Natural killer cell treated with Interleukin-12 subunit alpha and Interleukin-12 subunit beta and Interleukin-15 and Interleukin-18, amount 100 ng/mL, for 72 hours (primary cell): ENCODE measurements around the gene SUMF1. TPM values are rescaled to one million over a fixed set of nuclear protein-coding genes. Genes with fewer than 3 reads are reported as not detected.
A peak's percentile ranks its signal among the peaks of the same experiment; 100 is the strongest.

Source experiments
- ATAC-seq, 2 donors: fragments of 150-1000 bp; cut with Tn5 transposase in 1 of 2; sonication (Bioruptor Pico), chemical (Tn5 transposase) in 1 of 2; 2 replicates each; pipeline ENCODE4 v1.10.0; 2021
- DNase-seq: peaks from one replicate; pipeline ENCODE4 v3.0.0; 2022; ENCODE audit warnings: low spot score
- H3K27ac Mint-ChIP-seq, 2 donors: 1 replicate in 1 of 2; 2 replicates in 1 of 2; pipeline ENCODE4 v1.8.0; 2022; ENCODE audit warnings: mixed read lengths in 2 of 2, mild to moderate bottlenecking in 1 of 2, moderate library complexity in 1 of 2
- H3K27me3 Mint-ChIP-seq, 2 donors: 1 replicate in 1 of 2; 2 replicates in 1 of 2; pipeline ENCODE4 v1.8.0; 2022; ENCODE audit warnings: mixed read lengths in 2 of 2
- H3K36me3 Mint-ChIP-seq: one replicate; pipeline ENCODE4 v1.8.0; 2022; ENCODE audit warnings: mixed read lengths
- H3K4me1 Mint-ChIP-seq, 2 donors: 1 replicate in 1 of 2; 2 replicates in 1 of 2; pipeline ENCODE4 v1.8.0; 2022; ENCODE audit warnings: low read depth in 2 of 2, mixed read lengths in 2 of 2, mild to moderate bottlenecking in 1 of 2
- H3K4me3 Mint-ChIP-seq: one replicate; pipeline ENCODE4 v1.8.0; 2022; ENCODE audit warnings: mixed read lengths
- H3K9me3 Mint-ChIP-seq: 2 replicates; pipeline ENCODE4 v1.8.0; 2022; ENCODE audit warnings: mixed read lengths
- total RNA-seq, 2 donors: library from RNA; stranded (reverse); gene quantifications; one replicate each; pipeline ENCODE4 v1.2.3, GENCODE V29; 2022

SUMF1 gene
- total RNA-seq: 10 to 100 TPM; 13.6 to 13.7 TPM

- DNase-seq: peak; percentile 82
- H3K4me1 Mint-ChIP-seq: peaks cover 13 to 22% of the 10 kb centered on the region in 2 donors
- peak within 1 kb of the TSS; percentile 92 for H3K4me3 Mint-ChIP-seq
Observed at GRCh38 chr3:4466741-4467521, at the start of gene SUMF1. TSS of gene SUMF1 (minus strand) at chr3:4467269. CDS start at chr3:4467245, 24 bp downstream.

GRCh38 chr3:4515916-4516579 is 49.0 kb upstream of the SUMF1 start:
- no peak overlapping the region for H3K27ac Mint-ChIP-seq
- ATAC-seq: no peak
- DNase-seq: no peak
- H3K27me3 Mint-ChIP-seq: no peaks in the 10 kb centered on the region
- no peaks in the 10 kb centered on the region for H3K36me3 Mint-ChIP-seq
- peaks cover 30 to 35% of the 10 kb centered on the region in 2 donors for H3K4me1 Mint-ChIP-seq
- H3K9me3 Mint-ChIP-seq: no peaks in the 10 kb centered on the region
- no peak overlapping the region for H3K4me3 Mint-ChIP-seq

More at GRCh38 chr3:4466741-4467521, at the start of gene SUMF1:
- Mint-ChIP-seq H3K27me3 (peaks cover 0 to under 1% of the 10 kb centered on the region in 2 donors), H3K36me3 (no peaks in the 10 kb centered on the region), H3K9me3 (no peaks in the 10 kb centered on the region), H3K27ac (peak within 1 kb of the TSS; percentile 74 to 79)
- ATAC-seq: peak; percentile 97 to 98

- H3K36me3 Mint-ChIP-seq: no peaks in the 10 kb centered on the region
- no peaks in the 10 kb centered on the region for H3K27me3 Mint-ChIP-seq
- peak overlapping the region in 1 of 2 donors; percentile 47 for H3K27ac Mint-ChIP-seq
Observed at GRCh38 chr3:4514916-4515315, 47.8 kb upstream of the SUMF1 start.

GRCh38 chr3:4514321-4514720 is 47.3 kb upstream of the SUMF1 start:
- peaks cover 20 to 26% of the 10 kb centered on the region in 2 donors for H3K4me1 Mint-ChIP-seq
- H3K9me3 Mint-ChIP-seq: no peaks in the 10 kb centered on the region
- ATAC-seq: no peak
- no peak overlapping the region for H3K4me3 Mint-ChIP-seq
- DNase-seq: no peak
- H3K36me3 Mint-ChIP-seq: no peaks in the 10 kb centered on the region
- H3K27me3 Mint-ChIP-seq: no peaks in the 10 kb centered on the region
- no peak overlapping the region for H3K27ac Mint-ChIP-seq

More at GRCh38 chr3:4514916-4515315, 47.8 kb upstream of the SUMF1 start:
- DNase-seq: no peak
- H3K9me3 Mint-ChIP-seq: no peaks in the 10 kb centered on the region
- ATAC-seq: no peak
- H3K4me3 Mint-ChIP-seq: no peak overlapping the region
- H3K4me1 Mint-ChIP-seq: peaks cover 26 to 29% of the 10 kb centered on the region in 2 donors

GRCh38 chr3:4512895-4513616 is 46.0 kb upstream of the SUMF1 start:
- Mint-ChIP-seq H3K4me1 (peaks cover 11 to 21% of the 10 kb centered on the region in 2 donors), H3K27me3 (no peaks in the 10 kb centered on the region)

GRCh38 chr3:4511491-4512262 is 44.6 kb upstream of the SUMF1 start:
- ATAC-seq (no peak), DNase-seq (no peak)
- Mint-ChIP-seq H3K27me3 (no peaks in the 10 kb centered on the region), H3K4me3 (no peak overlapping the region), H3K4me1 (peaks cover 17 to 26% of the 10 kb centered on the region in 2 donors), H3K9me3 (no peaks in the 10 kb centered on the region), H3K36me3 (no peaks in the 10 kb centered on the region), H3K27ac (peak overlapping the region in 1 of 2 donors; percentile 24)

More at GRCh38 chr3:4512895-4513616, 46.0 kb upstream of the SUMF1 start:
- no peak for DNase-seq
- H3K9me3 Mint-ChIP-seq: no peaks in the 10 kb centered on the region
- no peak for ATAC-seq
- H3K27ac Mint-ChIP-seq: no peak overlapping the region
- H3K4me3 Mint-ChIP-seq: no peak overlapping the region
- H3K36me3 Mint-ChIP-seq: no peaks in the 10 kb centered on the region

- H3K27ac Mint-ChIP-seq: peak overlapping the region in 1 of 2 donors; percentile 94
- no peaks in the 10 kb centered on the region for H3K27me3 Mint-ChIP-seq
- H3K36me3 Mint-ChIP-seq: no peaks in the 10 kb centered on the region
- no peak overlapping the region for H3K4me3 Mint-ChIP-seq
- H3K4me1 Mint-ChIP-seq: peaks cover 32 to 41% of the 10 kb centered on the region in 2 donors
- ATAC-seq: no peak
- no peak for DNase-seq
- H3K9me3 Mint-ChIP-seq: peaks cover 4% of the 10 kb centered on the region
Observed at GRCh38 chr3:4509983-4510755, 43.1 kb upstream of the SUMF1 start.

- Mint-ChIP-seq H3K4me1 (peaks cover 43 to 51% of the 10 kb centered on the region in 2 donors), H3K9me3 (peaks cover 4% of the 10 kb centered on the region), H3K4me3 (no peak overlapping the region), H3K27me3 (no peaks in the 10 kb centered on the region), H3K27ac (peak overlapping the region in 1 of 2 donors; percentile 94), H3K36me3 (no peaks in the 10 kb centered on the region)
- DNase-seq: no peak
- ATAC-seq: no peak
Observed at GRCh38 chr3:4509043-4509442, 42.0 kb upstream of the SUMF1 start.

GRCh38 chr3:4508048-4508981 is 41.2 kb upstream of the SUMF1 start:
- DNase-seq (no peak), ATAC-seq (peak in 1 of 2 donors; percentile 20)
- Mint-ChIP-seq H3K4me3 (peak overlapping the region; percentile 92), H3K4me1 (peaks cover 49 to 59% of the 10 kb centered on the region in 2 donors), H3K9me3 (peaks cover 4% of the 10 kb centered on the region), H3K27ac (peak overlapping the region; percentile 94 to 97), H3K27me3 (no peaks in the 10 kb centered on the region), H3K36me3 (no peaks in the 10 kb centered on the region)

GRCh38 chr3:4507024-4507596 is 40.0 kb upstream of the SUMF1 start:
- no peak for DNase-seq
- Mint-ChIP-seq H3K27me3 (no peaks in the 10 kb centered on the region), H3K9me3 (peaks cover 4% of the 10 kb centered on the region), H3K27ac (peak overlapping the region; percentile 94 to 97), H3K4me1 (peaks cover 49 to 62% of the 10 kb centered on the region in 2 donors), H3K36me3 (no peaks in the 10 kb centered on the region), H3K4me3 (peak overlapping the region; percentile 92)
- peak; percentile 57 to 81 for ATAC-seq

- no peaks in the 10 kb centered on the region for H3K27me3 Mint-ChIP-seq
- H3K27ac Mint-ChIP-seq: peak overlapping the region; percentile 94 to 97
- H3K4me3 Mint-ChIP-seq: peak overlapping the region; percentile 92
- H3K9me3 Mint-ChIP-seq: peaks cover 4% of the 10 kb centered on the region
- no peaks in the 10 kb centered on the region for H3K36me3 Mint-ChIP-seq
- ATAC-seq: no peak
- peaks cover 49 to 61% of the 10 kb centered on the region in 2 donors for H3K4me1 Mint-ChIP-seq
- no peak for DNase-seq
Observed at GRCh38 chr3:4506559-4507023, 39.5 kb upstream of the SUMF1 start.
